ENCODE data around the gene MON1A.
"Not testable (repeated sequence)": the region's sequence is repeated elsewhere in the genome, so short reads cannot be mapped to it uniquely, and the experiment has no call there.

The MON1A gene, protein sequence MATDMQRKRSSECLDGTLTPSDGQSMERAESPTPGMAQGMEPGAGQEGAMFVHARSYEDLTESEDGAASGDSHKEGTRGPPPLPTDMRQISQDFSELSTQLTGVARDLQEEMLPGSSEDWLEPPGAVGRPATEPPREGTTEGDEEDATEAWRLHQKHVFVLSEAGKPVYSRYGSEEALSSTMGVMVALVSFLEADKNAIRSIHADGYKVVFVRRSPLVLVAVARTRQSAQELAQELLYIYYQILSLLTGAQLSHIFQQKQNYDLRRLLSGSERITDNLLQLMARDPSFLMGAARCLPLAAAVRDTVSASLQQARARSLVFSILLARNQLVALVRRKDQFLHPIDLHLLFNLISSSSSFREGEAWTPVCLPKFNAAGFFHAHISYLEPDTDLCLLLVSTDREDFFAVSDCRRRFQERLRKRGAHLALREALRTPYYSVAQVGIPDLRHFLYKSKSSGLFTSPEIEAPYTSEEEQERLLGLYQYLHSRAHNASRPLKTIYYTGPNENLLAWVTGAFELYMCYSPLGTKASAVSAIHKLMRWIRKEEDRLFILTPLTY

DNA sequence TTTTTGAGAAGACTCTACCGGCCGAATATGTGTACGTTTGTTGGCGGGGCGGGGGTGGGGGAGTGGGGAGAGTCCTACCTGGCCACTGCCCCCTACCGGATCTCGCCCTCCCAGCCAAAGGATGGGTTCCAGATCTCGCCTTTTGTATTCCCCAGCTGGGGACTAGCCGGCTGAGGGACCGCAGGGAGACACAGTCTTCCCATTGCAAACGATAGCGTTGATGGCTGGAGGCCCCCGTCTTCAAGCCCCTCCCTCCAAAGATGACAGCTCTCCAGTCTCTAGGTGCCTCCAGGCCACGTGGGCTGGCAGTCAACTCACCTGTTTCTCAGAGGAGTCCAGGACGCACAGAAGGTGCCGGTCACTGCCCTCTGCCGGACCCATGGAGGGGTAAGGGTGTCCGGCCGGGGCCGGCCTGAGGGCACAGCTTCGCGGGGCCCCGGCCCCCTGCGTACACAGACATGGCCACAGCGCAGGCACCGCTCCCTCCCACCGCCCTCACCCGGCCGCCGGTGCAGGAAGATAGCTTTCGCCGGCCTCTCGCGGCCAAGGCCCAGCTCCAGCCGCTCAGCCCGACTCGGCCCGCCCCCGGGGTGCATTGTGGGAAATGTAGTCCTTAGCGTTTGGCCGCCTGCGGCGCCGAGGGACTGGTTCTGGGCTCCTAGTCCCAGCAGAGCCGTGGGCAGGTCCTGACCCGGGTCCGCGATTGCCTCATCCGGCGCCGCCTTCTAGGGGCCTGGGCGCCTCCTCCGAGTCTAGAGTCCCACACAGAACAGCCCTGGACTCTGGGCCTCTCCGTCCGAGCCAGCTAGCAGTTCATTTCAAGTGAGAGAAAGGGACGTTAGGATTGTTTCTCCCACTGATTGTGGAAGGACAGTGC is at the start of gene MON1A:
Gene MON1A (minus strand): TSS at position 521 of the 877 bp plus-strand sequence. CDS start 16,465 bp downstream, outside the sequence.
- peak; percentile 83 for DNase-seq

DNA sequence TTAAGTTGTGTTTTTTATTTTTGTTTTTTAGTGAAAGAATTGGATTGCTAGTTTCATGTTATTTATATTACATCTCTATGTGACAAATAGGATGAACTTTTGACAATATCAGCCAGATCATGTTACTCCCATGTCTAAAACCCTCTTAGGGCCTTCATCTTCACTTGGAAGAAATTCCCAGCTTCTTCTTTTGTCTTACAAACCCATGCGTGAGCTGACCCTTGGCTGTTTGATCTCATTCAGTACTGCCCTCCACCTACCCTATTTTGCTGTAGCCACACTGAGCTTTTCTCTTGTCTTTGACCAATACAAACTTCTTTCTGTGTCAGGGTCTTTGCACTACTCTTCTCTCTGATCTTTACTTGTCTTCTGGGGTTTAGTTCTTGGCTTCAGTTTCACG is 47.3 kb upstream of the MON1A start:
- no peak for DNase-seq

DNA sequence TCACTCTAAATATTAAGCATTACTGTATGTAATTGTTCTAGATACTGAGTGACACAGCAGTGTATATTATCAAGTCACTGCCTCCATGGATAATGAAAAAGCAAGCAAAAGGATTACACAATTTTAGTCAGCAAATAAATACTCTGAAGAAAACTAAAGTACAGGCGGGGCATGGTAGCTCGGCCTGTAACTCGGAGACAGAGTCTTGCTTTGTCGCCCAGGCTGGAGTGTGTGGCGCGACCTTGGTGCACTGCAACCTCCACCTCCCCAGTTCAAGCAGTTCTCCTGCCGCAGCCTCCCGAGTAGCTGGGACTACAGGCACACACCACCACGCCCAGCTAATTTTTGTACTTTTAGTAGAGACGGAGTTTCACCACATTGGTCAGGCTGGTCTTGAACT is 43.0 kb upstream of the MON1A start:
- DNase-seq = no peak

DNA sequence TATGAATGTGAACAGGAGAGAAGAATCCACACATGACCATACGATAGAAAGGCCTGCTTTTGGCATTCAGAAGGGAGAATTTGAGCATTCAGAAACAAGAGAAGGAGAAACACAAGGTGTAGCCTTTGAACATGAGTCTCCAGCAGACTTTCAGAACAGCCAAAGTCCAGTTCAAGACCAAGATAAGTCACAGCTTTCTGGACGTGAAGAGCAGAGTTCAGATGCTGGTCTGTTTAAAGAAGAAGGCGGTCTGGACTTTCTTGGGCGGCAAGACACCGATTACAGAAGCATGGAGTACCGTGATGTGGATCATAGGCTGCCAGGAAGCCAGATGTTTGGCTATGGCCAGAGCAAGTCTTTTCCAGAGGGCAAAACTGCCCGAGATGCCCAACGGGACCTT is 38.7 kb upstream of the MON1A start:
- DNase-seq = no peak

DNA sequence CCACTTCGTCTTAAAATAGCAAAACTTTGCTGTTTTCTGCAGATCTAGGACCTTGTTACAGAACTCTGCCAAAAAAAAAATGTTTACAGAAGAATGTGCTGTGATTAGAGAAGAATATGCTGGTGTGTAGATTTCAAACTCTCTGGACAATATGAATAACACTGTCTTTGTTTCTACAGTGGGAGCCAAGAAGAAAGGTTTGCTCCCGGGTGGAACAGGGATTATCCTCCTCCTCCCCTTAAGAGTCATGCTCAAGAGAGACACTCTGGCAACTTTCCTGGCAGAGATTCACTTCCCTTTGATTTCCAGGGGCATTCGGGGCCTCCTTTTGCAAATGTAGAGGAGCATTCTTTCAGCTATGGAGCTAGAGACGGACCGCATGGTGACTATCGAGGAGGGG is 37.7 kb upstream of the MON1A start:
- DNase-seq = no peak

DNA sequence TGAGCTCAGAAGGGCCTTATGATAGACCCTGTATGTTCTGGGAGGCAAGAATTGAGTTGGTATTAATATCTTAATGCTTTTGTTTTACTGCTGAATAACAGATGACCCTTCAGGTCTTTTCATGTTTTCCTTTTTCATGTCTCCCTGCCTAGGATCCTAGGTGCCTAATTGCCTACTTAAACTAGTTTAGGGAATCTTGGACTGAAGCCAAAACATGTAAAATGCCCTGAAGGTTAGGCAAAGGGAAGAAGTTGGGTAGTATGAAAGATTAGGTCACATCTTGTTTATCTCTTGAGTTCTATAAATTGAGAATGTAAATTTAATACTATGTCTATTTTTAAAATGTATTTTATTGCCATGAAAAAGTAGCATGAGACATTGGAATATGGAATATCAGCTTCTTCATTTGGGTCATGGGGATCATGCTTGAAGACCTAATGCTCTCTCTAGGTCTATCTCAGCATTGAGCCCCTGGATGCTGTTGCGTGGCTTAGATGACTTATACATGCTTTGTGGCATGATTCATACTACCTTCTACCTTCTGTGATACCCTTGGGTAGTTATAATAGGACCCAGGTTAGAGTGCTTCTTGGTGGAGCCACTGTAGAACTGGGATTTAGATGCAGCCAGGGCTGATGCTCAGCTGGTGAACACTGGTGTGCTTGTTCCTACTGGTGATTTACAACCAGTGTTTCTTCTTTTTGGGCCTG is 36.8 kb upstream of the MON1A start:
- DNase-seq = no peak

DNA sequence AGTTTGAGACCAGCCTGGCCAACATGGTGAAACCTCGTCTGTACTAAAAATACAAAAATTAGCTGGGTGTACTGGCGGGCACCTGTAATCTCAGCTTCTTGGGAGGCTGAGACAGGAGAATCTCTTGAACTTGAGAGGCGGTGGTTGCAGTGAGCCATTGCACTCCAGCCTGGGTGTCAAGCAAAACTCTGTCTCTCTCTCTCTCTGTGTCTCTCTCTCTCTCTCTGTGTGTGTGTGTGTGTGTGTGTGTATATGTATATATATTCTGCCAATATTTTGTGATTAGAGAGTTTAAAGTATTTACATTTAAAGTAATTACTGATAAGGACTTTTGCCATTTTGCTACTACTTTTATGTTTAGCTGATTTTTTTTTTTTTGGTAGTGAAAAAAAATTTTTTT is 26.0 kb upstream of the MON1A start:
- DNase-seq = no peak

DNA sequence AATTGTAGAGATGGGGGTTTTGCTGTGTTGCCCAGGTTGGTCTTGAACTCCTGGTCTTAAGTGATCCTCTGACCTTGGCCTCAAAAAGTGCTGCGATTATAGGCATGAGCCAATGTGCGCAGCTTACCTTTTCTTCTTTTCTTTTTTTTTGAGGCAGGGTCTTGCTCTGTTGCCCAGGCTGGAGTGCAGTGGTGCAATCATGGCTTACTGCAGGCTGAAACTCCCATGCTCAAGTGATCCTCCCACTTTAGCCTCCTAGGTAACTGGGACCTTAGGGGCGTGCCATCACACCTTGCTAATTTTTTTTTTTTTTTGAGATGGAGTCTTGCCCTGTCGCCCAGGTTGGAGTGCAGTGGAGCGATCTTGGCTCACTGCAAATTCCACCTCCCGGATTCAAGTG is 23.3 kb upstream of the MON1A start:
- DNase-seq = no peak

DNA sequence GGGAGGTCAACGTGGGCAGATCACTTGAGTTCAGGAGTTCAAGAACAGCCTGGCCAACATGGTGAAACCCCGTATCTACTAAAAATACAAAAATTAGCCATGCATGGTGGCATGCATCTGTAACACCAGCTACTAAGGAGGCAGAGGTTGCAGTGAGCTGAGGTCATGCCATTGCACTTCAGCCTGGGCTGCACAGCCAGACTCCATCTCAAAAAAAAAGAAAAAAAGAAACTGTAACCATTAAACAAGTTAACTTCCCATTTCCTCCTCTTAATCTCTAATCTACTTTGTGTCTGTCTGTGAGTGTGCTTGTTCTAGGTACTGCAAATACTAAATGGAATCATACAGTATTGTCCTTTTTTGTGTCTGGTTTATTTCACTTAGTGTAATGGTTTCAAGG is 13.0 kb upstream of the MON1A start:
- no peak for DNase-seq

DNA sequence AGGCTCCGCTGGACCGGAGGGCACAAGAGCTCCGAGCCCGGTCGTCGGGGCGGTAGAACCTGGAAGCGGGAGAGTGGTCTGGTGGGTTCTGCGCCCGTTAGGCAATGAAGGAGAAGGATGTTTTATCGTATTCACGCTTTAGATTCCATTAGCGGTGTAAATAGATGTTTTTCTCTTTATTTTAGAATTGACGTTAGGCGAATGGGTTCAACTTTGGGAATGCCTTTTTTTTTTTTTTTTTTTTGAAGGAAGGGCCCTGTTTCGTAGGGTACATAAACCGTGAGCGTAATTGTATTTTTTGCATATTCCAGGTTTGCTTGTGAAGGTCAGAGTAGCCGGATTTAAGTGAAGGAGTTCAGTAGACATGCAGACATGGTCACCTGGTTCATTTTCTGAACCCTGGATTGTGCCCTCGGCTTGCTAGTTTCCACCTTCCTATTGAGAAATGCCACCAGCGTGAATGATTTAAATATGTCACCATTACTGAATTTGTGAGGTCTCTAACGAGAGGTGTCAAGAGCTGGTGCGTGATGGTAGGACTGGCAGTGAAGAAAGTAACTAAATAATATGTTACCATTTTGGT is 11.1 kb upstream of the MON1A start:
- no peak for DNase-seq

DNA sequence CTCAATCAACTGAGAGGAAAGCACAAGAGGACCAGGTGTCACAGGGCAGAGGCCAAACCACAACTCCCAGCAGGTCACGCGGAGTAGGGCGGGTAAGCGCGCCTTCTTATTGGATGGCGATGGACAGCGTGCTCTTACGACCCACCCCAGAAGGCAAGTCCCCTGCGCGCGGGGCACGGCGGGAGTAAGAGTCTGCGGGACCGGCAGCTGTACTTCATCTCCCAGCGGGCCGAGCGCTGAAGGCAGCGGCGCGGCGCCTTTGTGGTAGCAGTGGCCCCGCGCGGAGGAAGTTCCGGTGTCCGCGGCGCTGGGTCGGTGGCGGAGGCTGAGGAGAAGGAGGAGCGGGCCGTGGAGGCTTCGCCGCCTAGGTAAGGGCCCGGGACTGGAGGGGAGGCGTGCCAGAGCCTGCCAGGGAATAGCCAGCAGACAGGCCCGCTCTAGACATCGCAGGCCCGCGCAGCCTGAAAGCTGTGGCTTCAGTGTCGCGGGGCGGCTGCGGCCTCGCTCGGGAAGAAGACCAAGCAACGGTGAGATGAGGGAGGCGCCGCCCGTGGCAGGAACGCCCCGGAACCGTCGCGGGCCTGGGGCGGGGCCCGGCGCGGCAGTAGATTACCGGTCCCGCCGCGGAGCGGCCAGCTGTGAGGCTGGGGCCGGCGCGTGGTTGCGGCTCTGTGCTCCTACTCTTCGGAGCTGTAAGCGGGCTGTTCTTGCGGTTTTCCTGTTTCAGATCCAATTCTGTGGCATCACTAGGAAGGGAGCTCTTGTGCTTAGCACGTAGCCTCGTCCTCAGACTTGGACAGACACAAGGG is 10.5 kb upstream of the MON1A start, which contains the start of gene RBM6:
Gene RBM6 (plus strand): TSS at position 293 of the 809 bp plus-strand sequence. CDS start 22,492 bp downstream, outside the sequence.
- peak; percentile 93 for DNase-seq

DNA sequence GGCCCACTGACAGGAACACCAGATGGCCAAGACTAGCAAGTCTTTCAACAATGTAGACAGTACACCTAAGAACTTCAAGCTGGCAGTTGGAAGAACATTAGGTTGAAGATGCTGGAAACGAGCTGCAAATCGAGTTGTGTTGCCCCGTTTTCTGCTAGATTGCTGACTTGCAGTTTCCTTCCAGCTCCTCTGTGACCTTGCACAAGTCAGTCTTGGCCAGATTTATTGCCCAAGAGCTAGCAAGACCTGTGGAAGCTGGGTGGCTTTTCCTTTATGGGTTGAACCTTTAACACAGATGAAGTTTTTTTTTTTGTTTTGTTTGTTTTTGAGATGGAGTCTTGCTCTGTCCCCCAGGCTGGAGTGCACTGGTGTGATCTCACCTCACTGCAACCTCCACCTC is 7.5 kb upstream of the MON1A start:
- DNase-seq = no peak

DNA sequence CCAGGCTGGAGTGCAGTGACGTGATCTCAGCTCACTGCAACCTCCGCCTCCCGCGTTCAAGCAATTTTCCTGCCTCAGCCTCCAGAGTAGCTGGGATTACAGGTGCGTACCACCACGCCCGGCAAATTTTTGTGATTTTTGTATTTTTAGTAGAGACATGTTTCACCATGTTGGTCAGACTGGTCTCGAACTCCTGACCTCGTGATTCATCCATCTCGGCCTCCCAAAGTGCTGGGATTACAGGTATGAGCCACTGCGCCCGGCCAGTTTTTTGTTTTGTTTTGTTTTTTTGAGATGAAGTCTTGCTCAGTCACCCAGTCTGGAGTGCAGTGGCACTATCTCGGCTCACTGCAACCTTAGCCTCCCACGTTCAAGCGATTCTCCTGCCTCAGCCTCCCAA is 2.7 kb upstream of the MON1A start:
- DNase-seq = not testable (repeated sequence)

DNA sequence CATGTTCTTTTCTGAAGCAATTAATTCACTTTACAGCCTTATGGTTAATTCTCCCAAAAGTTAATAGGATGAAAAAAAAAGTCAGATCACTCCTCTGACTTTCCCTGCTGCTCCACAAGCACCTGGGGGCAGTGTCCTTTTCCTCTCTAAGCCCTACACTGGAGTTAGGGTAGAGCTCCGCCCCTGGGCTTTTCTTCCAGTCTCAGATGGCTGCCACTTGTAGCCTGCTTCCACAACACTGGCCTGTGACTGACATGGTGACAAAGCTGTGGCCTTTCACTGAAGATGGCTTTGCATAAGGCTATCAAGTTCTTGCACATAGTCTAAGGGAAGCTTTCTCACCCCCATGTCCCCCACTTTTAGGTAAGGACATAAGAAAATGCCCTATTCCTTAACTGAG is 1.3 kb upstream of the MON1A start:
- DNase-seq = peak; percentile 18

DNA sequence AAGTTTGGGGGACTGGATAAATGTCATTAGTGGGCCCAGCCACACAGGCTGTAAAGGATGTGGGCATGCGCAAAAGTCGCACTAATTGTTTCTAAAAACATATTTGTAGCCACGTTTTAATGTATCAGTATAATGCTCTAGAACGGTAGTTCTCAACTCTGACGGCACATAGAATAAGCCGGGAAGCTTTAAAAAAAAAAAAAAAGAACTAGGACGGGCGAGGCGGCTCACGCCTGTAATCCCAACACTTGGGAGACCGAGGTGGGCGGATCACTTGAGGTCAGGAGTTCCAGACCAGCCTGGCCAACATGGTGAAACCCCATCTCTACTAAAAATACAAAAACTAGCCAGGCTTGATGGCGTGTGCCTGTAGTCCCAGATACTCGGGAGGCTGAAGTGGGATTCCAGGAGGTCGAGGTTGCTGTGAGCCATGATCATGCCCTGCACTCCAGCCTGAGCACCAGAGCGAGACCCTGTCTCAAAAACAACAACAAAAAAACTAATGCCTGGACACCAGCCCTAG is 618 bp upstream of the MON1A start:
- no peak for DNase-seq

DNA sequence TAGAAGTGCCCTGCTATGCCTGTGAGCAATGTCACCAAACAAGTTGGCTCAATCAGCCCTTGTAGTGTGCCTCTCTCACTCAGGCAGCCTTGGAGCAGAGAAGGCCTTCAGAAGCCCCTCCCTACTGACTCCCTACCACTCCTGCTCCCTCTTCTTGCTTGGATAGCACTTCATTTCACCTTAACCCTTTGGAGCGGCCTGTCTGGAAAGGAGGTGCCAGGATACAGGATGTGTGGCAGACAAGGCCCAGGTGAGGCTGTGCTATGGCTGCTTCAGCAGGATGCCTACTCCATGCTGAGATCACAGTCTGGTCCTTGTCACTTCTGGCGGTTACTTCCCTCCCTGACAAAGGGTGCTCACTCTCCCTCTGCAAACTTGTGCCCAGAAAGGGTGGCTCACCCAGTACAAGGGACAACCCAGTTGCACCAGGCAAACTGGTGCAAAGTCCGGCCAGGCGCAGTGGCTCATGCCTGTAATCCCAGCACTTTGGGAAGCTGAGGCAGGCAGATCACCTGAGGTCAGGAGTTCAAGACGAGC is 1.1 kb downstream of the MON1A start:
- no peak for DNase-seq

DNA sequence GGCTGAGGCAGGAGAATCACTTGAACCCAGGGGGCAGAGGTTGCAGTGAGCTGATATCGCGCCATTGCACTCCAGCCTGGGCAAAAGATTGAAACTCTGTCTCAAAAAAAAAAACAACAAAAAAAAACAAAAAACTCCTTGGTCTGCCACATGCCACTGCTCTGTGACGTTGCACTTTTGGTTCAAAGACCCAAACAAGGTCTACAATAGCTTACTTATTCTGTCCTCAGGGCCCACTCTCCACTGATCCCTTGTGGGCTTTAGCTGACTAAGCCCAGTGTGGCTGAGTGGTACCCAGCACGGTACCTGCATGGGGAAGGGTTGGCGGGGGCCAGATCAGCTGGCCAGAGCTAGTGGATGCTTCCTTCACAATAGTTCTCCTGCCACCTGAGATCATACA is 1.8 kb downstream of the MON1A start:
- no peak for DNase-seq

DNA sequence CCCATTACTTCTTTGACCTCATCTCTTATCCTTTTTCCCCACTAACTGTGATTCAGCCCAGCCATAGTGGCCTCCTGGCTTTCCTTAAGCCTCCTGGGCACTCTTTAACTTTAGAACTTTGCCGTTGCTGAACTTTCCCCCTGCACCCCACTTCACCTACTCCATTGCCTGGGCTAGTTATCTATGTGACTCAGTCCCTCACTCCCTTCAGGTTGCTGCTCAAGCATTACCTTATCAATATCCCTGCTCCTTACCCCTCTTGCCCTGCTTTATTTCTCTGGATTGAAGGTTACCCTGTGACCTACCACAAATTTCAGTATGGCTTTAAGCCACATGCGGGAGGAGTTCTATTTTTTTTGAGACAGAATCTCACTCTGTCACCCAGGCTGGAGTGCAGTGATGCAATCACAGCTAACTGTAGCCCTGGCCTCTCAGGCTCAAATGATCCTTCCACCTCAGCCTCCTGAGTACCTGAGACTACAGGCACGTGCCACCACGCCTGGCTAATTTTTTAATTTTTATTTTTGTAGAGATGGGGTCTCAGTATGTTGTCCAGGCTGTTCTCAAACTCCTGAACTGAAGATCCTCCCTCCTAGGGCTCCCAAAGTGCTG is 3.4 kb downstream of the MON1A start:
- DNase-seq = no peak

DNA sequence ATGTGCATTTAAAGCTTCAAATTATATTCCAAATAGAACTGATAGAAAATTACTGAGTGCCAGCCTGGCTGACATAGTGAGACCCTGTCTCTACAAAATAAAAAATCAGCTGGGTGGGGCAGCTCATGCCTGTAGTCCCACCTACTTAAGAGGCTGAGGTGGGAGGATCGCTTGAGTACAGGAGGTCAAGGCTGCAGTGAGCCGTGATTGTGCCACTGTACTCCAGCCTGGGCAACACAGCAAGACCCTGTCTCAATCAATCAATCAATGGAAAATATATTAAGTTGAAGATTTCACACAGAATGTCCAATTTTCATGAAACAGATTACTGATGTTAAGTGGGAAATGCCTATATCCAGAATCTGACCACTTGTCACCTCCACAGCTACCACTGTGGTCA is 4.1 kb downstream of the MON1A start:
- DNase-seq = no peak

DNA sequence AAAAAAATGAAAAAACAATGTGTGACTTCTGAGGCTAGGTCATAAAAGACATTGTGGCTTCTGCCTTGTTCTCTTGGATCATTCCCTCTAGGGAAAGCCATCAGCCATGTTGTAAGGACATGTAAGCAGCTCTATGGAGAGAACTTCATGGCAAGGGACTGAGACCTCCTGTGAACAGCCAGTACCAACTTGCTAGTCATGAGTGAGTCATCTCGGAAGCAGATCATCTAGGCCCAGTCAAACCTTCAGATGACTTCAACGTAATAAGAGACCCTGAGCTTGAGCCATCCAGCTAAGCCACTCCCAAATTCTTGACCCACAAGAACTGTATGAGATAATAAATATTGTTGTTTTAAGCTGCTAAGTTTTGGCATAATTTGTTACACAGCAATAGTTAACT is 4.9 kb downstream of the MON1A start:
- no peak for DNase-seq
